Measurements from ENCODE around the gene AKAP7. TPM values are rescaled to one million over a fixed set of nuclear protein-coding genes. Genes with fewer than 3 reads are reported as not detected.

Gene AKAP7
- total RNA-seq, 4 donors from 2014 or later = 5.9 to 15.1 (median 7.2) TPM

GRCh38 chr6:131175564-131175963, 40.3 kb downstream of the AKAP7 start:
- WGBS, 2 donors (ENCODE audit: low coverage in 1 of 2) = 84 to 87% methylated on average over 2 of the region's 2 CpGs
- Histone ChIP-seq H3K27me3 (no peaks in the 10 kb centered on the region), H3K27ac (no peak overlapping the region), H3K9me3 (no peaks in the 10 kb centered on the region), H3K36me3 (peaks cover 0 to 34% of the 10 kb centered on the region in 2 donors), H3K4me1 (no peaks in the 10 kb centered on the region), H3K4me3 (no peak overlapping the region)
- ATAC-seq = no peak
- TF ChIP-seq EP300 (IDR thresholded peaks at IDR 0.05) = no peak
- no peak for TF ChIP-seq CTCF (IDR thresholded peaks at IDR 0.05)

GRCh38 chr6:131177996-131178395, 42.7 kb downstream of the AKAP7 start:
- no peaks in the 10 kb centered on the region for H3K27me3 ChIP-seq
- peaks cover 0 to 34% of the 10 kb centered on the region in 2 donors for H3K36me3 ChIP-seq
- no peaks in the 10 kb centered on the region for H3K9me3 ChIP-seq
- no peak for TF ChIP-seq POLR2A (IDR thresholded peaks at IDR 0.05)
- TF ChIP-seq CTCF (IDR thresholded peaks at IDR 0.05) = no peak
- no peak for TF ChIP-seq POLR2AphosphoS5 (IDR thresholded peaks at IDR 0.05)
- TF ChIP-seq EP300 (IDR thresholded peaks at IDR 0.05) = no peak
- no peak overlapping the region for H3K4me3 ChIP-seq
- H3K27ac ChIP-seq = no peak overlapping the region
- no peaks in the 10 kb centered on the region for H3K4me1 ChIP-seq
- no peak for ATAC-seq
- WGBS, 2 donors (ENCODE audit: low coverage in 1 of 2) = 94 to 96% methylated on average over 5 to 6 of the region's 6 CpGs

GRCh38 chr6:131182991-131183425, 47.7 kb downstream of the AKAP7 start:
- Histone ChIP-seq H3K4me1 (no peaks in the 10 kb centered on the region), H3K36me3 (peaks cover 0 to 40% of the 10 kb centered on the region in 2 donors), H3K9me3 (no peaks in the 10 kb centered on the region), H3K27ac (no peak overlapping the region), H3K27me3 (no peaks in the 10 kb centered on the region), H3K4me3 (peak overlapping the region in 1 of 2 donors; percentile 3)
- no peak for ATAC-seq
- TF ChIP-seq CTCF (IDR thresholded peaks at IDR 0.05) = peak in 2 of 4 experiments; percentile 12 to 21
- no peak for TF ChIP-seq EP300 (IDR thresholded peaks at IDR 0.05)
- TF ChIP-seq POLR2AphosphoS5 (IDR thresholded peaks at IDR 0.05) = no peak
- 29 to 41% methylated on average over 5 of the region's 5 CpGs for WGBS, 2 donors (ENCODE audit: low coverage in 1 of 2)

- 97% methylated on average over 5 of the region's 5 CpGs; no CpG with 5 or more reads in 1 of the 2 donors for WGBS, 2 donors (ENCODE audit: low coverage in 1 of 2)
- H3K4me3 ChIP-seq = no peak overlapping the region
- TF ChIP-seq POLR2A (IDR thresholded peaks at IDR 0.05) (no peak), CTCF (IDR thresholded peaks at IDR 0.05) (no peak), POLR2AphosphoS5 (IDR thresholded peaks at IDR 0.05) (no peak), EP300 (IDR thresholded peaks at IDR 0.05) (no peak)
- no peak overlapping the region for H3K27ac ChIP-seq
- no peak for ATAC-seq
- no peaks in the 10 kb centered on the region for H3K9me3 ChIP-seq
- no peaks in the 10 kb centered on the region for H3K4me1 ChIP-seq
- H3K27me3 ChIP-seq = no peaks in the 10 kb centered on the region
- H3K36me3 ChIP-seq = peaks cover 0 to 36% of the 10 kb centered on the region in 2 donors
Observed at GRCh38 chr6:131183427-131184095, 48.3 kb downstream of the AKAP7 start.

- no peak for TF ChIP-seq EP300 (IDR thresholded peaks at IDR 0.05)
- TF ChIP-seq POLR2AphosphoS5 (IDR thresholded peaks at IDR 0.05) = no peak
- no peak for TF ChIP-seq POLR2A (IDR thresholded peaks at IDR 0.05)
- no peak for TF ChIP-seq CTCF (IDR thresholded peaks at IDR 0.05)
- ATAC-seq = no peak
- whole genome bisulfite sequencing, 2 donors (ENCODE audit: low coverage in 1 of 2) = 100% methylated on average over 3 of the region's 3 CpGs; no CpG with 5 or more reads in 1 of the 2 donors
- H3K27me3 ChIP-seq = no peaks in the 10 kb centered on the region
- H3K36me3 ChIP-seq = peaks cover 0 to 15% of the 10 kb centered on the region in 2 donors
- H3K27ac ChIP-seq = no peak overlapping the region
- peaks cover 0 to 19% (median 0%) of the 10 kb centered on the region in 3 donors for H3K9me3 ChIP-seq
- no peak overlapping the region for H3K4me3 ChIP-seq
- no peaks in the 10 kb centered on the region for H3K4me1 ChIP-seq
Observed at GRCh38 chr6:131191590-131191989, 56.3 kb downstream of the AKAP7 start.

Measured in gastroesophageal sphincter (tissue), 4 donors.